AG08395 (cell line): Measurements from ENCODE around the gene METTL21C.

Experiments
- DNase-seq: peaks from one replicate; pipeline ENCODE4 v3.0.0; 2012; ENCODE audit warnings: mixed read lengths, low spot score

Gene METTL21C

GRCh38 chr13:102667023-102667422 is 27.8 kb downstream of the METTL21C start:
- no peak for DNase-seq

- no peak for DNase-seq
Observed at GRCh38 chr13:102659168-102659713, 35.6 kb downstream of the METTL21C start.

GRCh38 chr13:102658660-102659059 is 36.2 kb downstream of the METTL21C start:
- DNase-seq, result no peak

- DNase-seq, result no peak
Observed at GRCh38 chr13:102657630-102658029, 37.2 kb downstream of the METTL21C start.

- no peak for DNase-seq
Observed at GRCh38 chr13:102654756-102655155, 40.1 kb downstream of the METTL21C start.

GRCh38 chr13:102651892-102652291 is 43.0 kb downstream of the METTL21C start:
- DNase-seq, result peak; percentile 9

- peak; percentile 8 for DNase-seq
Observed at GRCh38 chr13:102651392-102651791, 43.5 kb downstream of the METTL21C start.

- no peak for DNase-seq
Observed at GRCh38 chr13:102650444-102650843, 44.4 kb downstream of the METTL21C start.

GRCh38 chr13:102648046-102648445 is 46.8 kb downstream of the METTL21C start:
- no peak for DNase-seq

- no peak for DNase-seq
Observed at GRCh38 chr13:102645701-102646100, 49.1 kb downstream of the METTL21C start.

GRCh38 chr13:102643656-102644055 is 51.2 kb downstream of the METTL21C start:
- DNase-seq, result no peak

- DNase-seq, result no peak
Observed at GRCh38 chr13:102642475-102642874, 52.4 kb downstream of the METTL21C start.

GRCh38 chr13:102642029-102642428 is 52.8 kb downstream of the METTL21C start:
- DNase-seq, result no peak

- no peak for DNase-seq
Observed at GRCh38 chr13:102638741-102639140, 56.1 kb downstream of the METTL21C start.
